ENCODE results near the gene ATXN1.

- TF ChIP-seq CTCF (conservative IDR thresholded peaks at IDR 0.05; ENCODE audit: low read depth, low read length) (no peak), EZH2 (IDR thresholded peaks at IDR 0.05; ENCODE audit: borderline replicate concordance, low read depth, low read length, poor library complexity, severe bottlenecking) (no peak)
Measured at GRCh38 chr6:16719488-16719887, 41.8 kb downstream of the ATXN1 start.
